Melanocyte of skin (primary cell): ENCODE measurements around the gene NFATC2IP. TPM values are rescaled to one million over a fixed set of nuclear protein-coding genes. Genes with fewer than 3 reads are reported as not detected.

Experiments
- total RNA-seq, 2 donors: library from RNA; depleted of rRNA; stranded (reverse); fragments of >200 nt; gene quantifications; 2 replicates each; pipeline ENCODE4 v1.2.3, GENCODE V29; 2012

NFATC2IP gene
- 10 to 100 TPM; 25.1 to 32.0 TPM for total RNA-seq

DNA sequence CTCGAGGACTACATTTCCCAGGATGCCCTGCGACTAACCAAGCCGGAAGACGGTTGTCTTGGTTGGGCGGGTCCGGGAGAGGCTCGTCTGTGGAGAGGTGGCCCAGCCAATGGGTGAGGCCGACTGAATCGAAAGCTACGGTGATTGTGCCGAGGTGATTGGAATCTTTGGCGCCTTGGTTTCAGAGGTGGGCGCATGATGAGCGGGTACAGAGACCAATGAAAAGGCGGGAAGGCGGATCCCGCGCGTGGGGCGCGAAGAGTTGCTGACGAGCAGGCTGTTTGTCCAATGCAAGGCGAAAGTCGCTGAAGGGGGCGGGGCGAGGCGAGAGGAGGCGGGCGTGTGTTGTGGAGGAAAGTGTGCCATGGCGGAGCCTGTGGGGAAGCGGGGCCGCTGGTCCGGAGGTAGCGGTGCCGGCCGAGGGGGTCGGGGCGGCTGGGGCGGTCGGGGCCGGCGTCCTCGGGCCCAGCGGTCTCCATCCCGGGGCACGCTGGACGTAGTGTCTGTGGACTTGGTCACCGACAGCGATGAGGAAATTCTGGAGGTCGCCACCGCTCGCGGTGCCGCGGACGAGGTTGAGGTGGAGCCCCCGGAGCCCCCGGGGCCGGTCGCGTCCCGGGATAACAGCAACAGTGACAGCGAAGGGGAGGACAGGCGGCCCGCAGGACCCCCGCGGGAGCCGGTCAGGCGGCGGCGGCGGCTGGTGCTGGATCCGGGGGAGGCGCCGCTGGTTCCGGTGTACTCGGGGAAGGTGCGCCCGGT, at the start of gene NFATC2IP:
Gene NFATC2IP (plus strand): TSS at position 290 of the 762 bp plus-strand sequence. CDS start 75 bp downstream, at position 365.

DNA sequence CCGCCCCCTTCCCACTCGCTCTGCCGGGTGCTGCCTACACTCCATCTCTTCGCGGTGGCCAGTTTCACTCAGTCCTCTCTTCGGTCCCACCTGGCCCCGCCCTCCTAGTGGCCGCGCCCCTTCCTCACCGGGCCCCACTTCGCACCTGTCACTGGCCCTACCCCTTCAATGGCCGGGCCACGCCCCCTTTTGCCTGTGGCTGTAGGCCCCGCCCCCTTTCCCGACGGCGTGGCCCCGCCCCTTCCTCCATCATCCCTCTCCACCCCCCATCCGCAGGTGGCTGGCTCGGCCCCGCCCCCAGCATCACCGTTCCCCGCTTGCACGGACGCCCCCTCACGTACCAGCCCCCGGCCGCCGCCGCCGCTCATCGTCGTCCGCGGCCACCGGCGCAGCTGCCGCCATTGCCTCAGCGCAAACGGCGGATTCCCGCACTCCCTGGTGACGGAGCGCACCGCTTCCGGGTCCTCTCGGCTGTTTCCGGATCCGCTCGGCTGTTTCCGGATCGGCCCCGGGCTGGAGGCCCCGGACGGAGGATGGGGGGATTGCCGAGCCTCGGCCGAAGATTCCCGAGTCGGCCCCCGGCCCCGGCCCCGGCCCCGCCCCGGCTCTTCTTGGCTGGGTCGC, 25.9 kb upstream of the NFATC2IP start, which contains the start of gene RABEP2:
Gene RABEP2 (minus strand): TSS at position 477 of the 624 bp plus-strand sequence. CDS start 75 bp downstream, at position 402.

DNA sequence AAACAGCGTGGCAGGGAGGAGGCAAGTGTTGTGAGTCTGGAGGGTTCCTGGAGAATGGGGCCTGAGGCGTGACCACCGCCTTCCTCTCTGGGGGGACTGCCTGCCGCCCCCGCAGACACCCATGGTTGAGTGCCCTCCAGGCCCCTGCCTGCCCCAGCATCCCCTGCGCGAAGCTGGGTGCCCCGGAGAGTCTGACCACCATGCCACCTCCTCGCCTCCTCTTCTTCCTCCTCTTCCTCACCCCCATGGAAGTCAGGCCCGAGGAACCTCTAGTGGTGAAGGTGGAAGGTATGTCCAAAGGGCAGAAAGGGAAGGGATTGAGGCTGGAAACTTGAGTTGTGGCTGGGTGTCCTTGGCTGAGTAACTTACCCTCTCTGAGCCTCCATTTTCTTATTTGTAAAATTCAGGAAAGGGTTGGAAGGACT, 18.9 kb upstream of the NFATC2IP start, which contains the start of gene CD19:
Gene CD19 (plus strand): TSS at position 171 of the 425 bp plus-strand sequence. CDS start 30 bp downstream, at position 201.

DNA sequence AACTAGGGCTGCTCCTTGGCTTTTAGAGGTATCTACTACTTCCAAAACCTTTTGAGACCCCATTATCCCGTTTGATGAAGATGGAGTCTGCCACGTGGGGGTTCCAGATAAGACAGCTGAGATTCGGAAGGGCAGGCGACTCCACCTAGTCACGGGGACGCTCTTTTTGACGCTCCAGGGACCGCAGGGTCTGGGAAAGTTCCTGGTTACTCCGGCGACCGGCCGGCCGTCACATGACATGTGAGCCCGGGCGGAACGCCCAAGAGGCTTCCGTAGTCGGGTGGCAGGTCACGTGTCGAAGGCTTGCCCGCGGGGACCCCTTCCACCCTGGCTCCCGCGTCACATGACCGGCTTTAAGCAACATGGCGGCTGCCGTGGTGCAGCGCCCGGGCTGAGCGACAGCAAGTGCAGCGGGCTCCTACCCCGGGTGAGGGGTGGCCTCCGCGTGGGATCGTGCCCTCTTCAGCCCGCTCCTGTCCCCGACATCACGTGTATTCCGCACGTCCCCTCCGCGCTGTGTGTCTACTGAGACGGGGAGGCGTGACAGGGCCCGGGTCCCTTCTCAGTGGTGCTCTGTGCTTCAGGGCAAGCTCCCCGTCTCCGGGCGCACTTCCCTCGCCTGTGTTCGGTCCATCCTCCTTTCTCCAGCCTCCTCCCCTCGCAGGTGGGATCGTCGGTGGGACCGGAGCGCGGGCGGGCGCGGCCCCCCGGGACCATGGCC, 23.9 kb downstream of the NFATC2IP start, which contains the start of gene SPNS1:
Gene SPNS1 (plus strand): TSS at position 342 of the 721 bp plus-strand sequence. CDS start 374 bp downstream, at position 716.

DNA sequence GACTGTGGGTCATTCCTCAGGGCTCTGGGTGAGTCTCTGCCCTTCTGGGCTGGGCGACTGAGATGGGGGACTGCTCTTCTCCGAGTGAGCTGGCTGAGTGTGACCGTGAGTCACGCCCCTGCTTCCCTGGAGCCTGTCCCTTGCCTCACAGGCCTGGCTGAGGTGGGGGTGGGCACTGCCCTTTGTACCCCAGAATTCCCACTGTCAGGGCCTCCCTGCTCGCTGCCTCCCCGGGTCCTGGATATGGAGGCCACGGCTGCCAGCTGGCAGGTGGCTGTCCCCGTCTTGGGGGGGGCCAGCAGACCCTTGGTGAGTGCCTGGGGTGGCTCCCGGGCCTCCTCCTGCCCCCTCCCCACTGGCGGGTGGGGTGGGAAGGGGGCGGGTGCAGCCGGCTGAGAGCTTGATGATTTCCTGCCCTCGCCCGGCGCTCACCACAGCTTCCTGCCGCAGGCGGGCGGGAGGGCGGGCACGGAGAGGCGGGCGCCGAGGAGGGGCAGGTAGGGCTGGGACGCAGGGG, 33.9 kb downstream of the NFATC2IP start, which contains the start of gene LAT:
Gene LAT (plus strand): TSS at position 434 of the 517 bp plus-strand sequence. CDS start 366 bp downstream, outside the sequence.

Other genes starting within 250 kb of the NFATC2IP start
- gene EIF3C, start 239.5 kb upstream of the NFATC2IP start, total RNA-seq, result 10 to 100 TPM; 31.7 to 61.6 TPM
- gene NPIPB9, start 199.2 kb upstream of the NFATC2IP start, total RNA-seq, result 1 to 10 TPM; 5.2 to 5.7 TPM
- 10 to 100 TPM; 48.5 to 49.0 TPM for gene ATXN2L, start 127.9 kb upstream of the NFATC2IP start, total RNA-seq
- gene TUFM, start 104.6 kb upstream of the NFATC2IP start, total RNA-seq, result 100 to 1,000 TPM in 1 of 2 donors, 10 to 100 TPM in 1; 97.4 to 137 TPM
- gene SH2B1, start 87.1 kb upstream of the NFATC2IP start, total RNA-seq, result 10 to 100 TPM; 13.4 to 17.0 TPM
- gene ATP2A1, start 72.4 kb upstream of the NFATC2IP start, total RNA-seq, result under 1 TPM; under 0.01 to 0.34 TPM
- 10 to 100 TPM; 20.0 to 20.6 TPM for gene RABEP2, start 25.7 kb upstream of the NFATC2IP start, total RNA-seq
- under 1 TPM in 1 of 2 donors, not detected in 1; 0.34 TPM for gene CD19, start 19.0 kb upstream of the NFATC2IP start, total RNA-seq
- gene SPNS1, start 23.8 kb downstream of the NFATC2IP start, total RNA-seq, result 10 to 100 TPM; 59.5 to 71.9 TPM
- gene LAT, start 34.1 kb downstream of the NFATC2IP start, total RNA-seq, result 1 to 10 TPM in 1 of 2 donors, under 1 TPM in 1; 0.67 to 1.0 TPM